ENCODE measurements around the gene BAIAP3. TPM values are rescaled to one million over a fixed set of nuclear protein-coding genes. Genes with fewer than 3 reads are reported as not detected.

Gene BAIAP3
- total RNA-seq, 1 experiment from 2014 or later = 0.34 TPM

- DNase-seq (ENCODE audit: low read depth) = no peak
Observed at GRCh38 chr16:1332618-1333148, 762 bp upstream of the BAIAP3 start.

GRCh38 chr16:1333854-1334700 lies 632 bp downstream of the BAIAP3 start:
- DNase-seq (ENCODE audit: low read depth) = no peak

- no peak for DNase-seq (ENCODE audit: low read depth)
Observed at GRCh38 chr16:1334739-1335138, 1.3 kb downstream of the BAIAP3 start.

- DNase-seq (ENCODE audit: low read depth) = no peak
Observed at GRCh38 chr16:1335211-1335971, 1.9 kb downstream of the BAIAP3 start.

DNA sequence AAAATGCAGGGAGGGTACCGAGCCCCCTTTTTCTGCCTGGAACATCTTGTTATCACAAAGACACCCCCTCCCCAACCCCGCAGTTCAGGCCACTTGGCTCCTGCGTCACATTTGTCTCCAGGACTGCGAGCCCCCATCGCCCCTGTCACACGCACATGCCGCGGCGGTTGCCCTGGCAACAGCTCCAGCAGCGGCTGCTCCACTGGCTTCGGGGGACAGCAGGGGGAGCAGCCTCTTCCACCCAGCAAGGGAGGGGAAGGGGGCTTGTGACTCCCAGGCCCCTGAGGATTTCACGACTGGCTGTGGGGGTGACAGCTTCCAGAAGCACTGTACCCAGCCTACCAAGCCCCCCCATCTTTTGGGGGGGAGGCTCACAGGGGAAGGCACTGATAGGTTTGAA lies 2.6 kb downstream of the BAIAP3 start:
- DNase-seq (ENCODE audit: low read depth) = no peak

DNA sequence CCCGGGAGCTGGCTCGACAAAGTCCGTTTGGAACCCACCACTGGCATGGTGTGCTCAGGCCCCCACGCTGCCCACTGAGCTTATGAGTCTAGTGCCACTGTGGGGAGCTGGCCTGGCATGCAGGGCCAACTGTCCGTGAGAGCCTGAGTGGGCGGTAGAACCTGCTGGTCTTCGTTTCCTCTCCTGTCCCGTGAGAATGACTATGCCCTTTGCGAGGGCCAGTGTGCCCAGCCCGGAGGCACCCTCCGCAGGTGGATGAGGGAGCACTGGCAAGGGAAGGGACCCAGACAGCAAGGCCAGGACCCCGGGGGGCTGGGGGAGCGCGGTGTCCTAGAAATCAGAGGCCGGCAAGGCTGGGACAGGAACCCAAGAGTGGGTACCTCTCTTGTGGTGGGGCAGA lies 3.2 kb downstream of the BAIAP3 start:
- DNase-seq (ENCODE audit: low read depth) = no peak

- DNase-seq (ENCODE audit: low read depth) = no peak
Observed at GRCh38 chr16:1337486-1337885, 4.0 kb downstream of the BAIAP3 start.

- DNase-seq (ENCODE audit: low read depth) = no peak
Observed at GRCh38 chr16:1338119-1338730, 4.8 kb downstream of the BAIAP3 start.

GRCh38 chr16:1338855-1339675 lies 5.6 kb downstream of the BAIAP3 start:
- no peak for DNase-seq (ENCODE audit: low read depth)

- DNase-seq (ENCODE audit: low read depth) = no peak
Observed at GRCh38 chr16:1340730-1341494, 7.5 kb downstream of the BAIAP3 start.

GRCh38 chr16:1341495-1342420 lies 8.3 kb downstream of the BAIAP3 start:
- no peak for DNase-seq (ENCODE audit: low read depth)

DNA sequence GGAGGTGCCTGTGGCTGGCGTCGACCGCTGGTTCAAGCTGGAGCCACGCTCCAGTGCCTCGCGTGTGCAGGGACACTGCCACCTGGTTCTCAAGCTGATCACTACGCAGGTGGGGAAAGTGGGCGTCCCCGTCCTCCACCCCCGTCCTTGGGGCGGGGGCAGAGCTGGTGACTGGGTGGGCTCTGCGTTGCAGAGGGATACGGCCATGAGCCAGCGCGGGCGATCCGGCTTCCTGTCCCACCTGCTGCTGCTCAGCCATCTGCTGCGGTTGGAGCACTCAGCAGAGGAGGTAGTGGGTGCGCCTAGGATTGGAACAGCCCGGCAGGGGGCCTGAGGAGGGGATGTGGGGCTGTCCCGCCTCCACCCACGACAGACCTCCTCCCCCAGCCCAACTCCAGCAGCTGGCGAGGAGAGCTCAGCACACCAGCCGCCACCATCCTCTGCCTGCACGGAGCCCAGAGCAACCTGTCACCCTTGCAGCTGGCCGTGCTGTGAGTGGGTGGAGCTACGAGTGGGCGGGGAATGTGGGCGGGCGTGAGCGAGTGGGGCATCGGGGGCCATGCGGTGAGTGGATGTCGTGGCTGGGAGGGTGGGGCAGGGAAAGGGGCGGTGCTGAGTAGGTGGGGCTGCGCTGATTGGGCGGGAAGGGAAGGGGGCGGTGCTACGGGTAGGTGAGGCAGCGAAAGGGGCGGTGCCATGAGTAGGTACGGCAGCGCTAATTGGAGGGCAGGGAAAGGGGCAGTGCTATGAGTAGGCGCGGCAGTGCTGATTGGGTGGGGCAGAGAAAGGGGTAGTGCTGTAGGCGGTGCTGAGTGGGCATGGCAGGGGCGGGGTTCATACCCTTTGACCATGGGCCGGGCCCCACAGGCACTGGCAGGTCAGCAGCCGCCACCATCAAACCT lies 9.3 kb downstream of the BAIAP3 start:
- DNase-seq (ENCODE audit: low read depth) = peak; percentile 86

- no peak for DNase-seq (ENCODE audit: low read depth)
Observed at GRCh38 chr16:1343428-1344242, 10.2 kb downstream of the BAIAP3 start.

- DNase-seq (ENCODE audit: low read depth) = no peak
Observed at GRCh38 chr16:1344499-1344898, 11.1 kb downstream of the BAIAP3 start.

GRCh38 chr16:1345087-1345486 lies 11.6 kb downstream of the BAIAP3 start:
- peak; percentile 51 for DNase-seq (ENCODE audit: low read depth)

DNA sequence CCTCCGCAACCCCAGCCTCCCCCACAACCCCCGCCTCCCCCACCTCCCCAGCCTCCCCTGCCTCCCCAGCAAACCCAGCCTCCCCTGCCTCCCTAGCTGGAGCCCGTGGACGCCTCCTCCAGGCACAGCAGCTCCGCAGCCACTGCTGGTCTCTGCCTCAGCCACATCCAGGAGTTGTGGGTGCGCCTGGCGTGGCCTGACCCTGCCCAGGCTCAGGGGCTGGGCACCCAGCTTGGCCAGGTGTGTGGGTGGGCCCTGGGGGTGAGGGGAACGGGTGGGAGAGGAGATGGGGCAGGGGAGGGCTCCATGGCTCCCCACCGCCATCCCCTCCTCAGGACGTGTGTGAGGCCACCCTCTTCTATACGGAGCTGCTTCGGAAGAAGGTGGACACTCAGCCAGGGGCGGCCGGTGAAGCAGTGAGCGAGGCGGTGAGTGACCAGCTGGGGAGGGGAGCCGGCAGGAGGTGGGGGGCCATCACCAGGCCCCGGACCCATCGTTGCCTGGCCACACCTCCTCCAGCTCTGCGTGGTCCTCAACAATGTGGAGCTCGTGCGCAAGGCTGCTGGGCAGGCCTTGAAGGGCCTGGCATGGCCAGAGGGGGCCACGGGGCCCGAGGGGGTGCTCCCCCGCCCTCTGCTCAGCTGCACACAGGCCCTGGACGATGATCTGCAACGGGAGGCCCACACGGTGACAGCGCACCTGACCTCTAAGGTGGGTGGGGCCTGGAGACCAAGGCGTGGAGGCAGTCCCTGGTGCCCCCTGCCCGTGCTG lies 12.4 kb downstream of the BAIAP3 start:
- DNase-seq (ENCODE audit: low read depth) = no peak
